ENCODE data around the gene TXNIP.

TXNIP gene

DNA sequence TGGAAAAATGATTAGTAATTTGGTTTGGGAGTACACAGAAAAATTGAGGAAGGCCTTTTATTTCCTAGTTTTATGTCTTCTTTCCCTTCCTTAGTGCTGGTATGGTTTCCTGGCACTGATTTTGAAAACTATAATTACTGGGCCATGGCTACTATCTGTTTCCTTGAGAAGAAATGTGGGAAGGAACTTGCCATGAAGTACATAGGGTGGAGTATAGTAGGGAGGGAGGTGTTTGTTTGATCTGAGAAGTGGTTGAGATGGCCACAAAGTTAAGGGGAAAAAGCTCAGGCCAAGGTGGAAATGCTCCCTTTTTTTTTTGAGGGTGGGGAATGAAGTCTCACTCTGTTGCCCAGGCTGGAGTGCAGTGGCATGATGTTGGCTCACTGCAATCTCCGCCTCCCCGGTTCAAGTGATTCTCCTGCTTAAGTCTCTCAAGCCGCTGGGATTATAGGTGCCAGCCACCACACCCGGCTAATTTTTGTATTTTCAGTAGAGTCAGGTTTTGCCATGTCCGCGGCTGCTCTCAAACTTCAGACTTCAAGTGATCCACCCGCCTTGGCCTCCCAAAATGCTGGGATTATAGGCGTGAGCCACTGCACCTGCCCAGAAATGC is 13.9 kb upstream of the TXNIP start:
- no peak for DNase-seq (ENCODE audit: low read depth)

DNA sequence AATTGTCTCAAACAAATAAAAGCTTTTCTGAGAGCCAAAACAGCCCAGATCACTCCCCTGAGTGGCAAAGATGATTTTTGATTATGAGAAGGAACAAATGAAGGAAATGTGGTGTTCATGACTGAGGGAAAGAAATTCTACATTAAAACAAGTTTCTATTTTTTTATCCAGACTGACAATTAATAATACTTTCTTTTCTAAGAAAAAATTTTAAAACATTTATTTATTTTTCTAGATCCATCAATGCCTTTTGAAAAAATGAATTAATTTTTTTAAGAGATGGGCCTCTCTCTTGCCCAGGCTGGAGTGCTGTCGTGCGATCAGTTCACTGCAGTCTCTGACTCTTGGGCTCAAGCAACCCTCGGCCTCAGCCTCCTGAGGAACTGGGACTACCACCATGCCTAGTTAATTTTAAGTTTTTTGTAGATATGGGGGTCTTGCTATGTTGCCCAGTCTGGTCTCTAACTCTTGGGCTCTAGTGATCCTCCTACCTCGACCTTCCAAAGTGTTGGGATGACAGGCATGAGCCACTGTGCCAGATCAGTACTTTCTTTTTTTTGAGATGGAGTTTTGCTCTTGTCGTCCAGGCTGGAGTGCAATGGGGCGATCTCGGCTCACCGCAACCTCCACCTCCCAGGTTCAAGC is 11.2 kb upstream of the TXNIP start:
- no peak for DNase-seq (ENCODE audit: low read depth)

DNA sequence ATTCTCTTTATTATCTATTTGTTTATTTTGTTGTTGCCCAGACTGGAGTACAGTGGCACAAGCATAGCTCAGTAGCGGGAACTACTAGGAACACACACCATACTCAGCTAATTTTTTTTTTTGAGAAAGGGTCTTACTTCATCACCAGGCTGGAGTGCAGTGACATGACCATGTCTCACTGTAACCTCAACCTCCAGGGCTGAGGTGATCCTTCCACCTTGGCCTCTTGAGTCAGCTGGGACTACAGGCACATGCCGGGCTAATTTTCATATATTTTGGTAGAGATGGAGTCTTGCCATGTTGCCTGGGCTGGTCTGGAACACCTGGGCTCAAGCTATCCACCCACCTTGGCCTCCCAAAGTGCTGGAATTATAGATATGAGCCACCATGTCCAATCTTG is 5.3 kb upstream of the TXNIP start:
- DNase-seq (ENCODE audit: low read depth): no peak

DNA sequence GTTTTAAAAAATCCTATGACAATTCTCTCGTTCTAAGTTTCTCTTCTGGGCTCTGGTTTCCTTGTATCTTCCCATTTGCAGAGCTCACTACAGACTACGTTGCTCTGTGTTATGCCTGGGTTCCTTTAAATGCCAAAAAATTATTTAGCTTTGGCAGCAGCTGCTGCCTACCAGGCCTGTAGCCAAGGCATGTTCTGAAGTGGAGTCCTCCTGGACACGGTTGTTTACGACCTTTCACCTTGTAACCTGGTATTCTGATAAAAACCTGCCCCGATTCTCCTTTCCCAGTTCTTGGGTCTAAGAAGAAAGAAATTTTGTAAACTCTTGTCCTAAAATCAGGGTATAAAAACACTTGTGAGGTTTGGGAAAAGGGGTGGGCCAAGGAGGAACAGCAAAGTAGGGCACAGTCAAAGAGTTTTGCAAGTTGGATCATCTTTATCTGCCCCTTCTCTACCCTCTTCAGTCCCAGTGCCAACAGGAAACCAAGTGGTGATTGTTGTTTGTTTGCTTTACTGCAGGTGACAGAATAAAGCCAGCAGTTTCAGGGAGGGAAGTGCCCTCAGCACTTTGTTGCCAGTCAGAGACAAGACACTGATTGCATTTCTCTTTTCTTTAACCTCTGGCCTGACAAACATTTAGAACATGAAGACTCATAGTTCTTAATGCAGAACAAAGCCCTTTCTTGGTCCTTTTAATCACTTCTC is 3.1 kb upstream of the TXNIP start:
- DNase-seq (ENCODE audit: low read depth): no peak

DNA sequence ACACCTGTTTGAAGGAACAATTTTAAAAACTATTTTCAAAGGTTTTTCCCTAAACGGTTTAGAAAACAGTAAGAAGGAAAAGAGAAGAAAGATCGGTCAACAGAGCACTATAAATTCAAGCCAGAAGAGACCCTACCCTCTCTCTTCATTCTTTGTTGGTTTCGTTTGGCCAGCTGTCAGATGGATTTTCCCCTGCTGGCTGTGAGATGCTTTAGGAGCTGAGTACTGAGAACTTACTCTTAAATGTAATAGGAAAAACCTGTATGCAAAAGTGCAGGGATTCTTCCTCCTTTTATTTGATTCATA is 1.3 kb upstream of the TXNIP start:
- no peak for DNase-seq (ENCODE audit: low read depth)

DNA sequence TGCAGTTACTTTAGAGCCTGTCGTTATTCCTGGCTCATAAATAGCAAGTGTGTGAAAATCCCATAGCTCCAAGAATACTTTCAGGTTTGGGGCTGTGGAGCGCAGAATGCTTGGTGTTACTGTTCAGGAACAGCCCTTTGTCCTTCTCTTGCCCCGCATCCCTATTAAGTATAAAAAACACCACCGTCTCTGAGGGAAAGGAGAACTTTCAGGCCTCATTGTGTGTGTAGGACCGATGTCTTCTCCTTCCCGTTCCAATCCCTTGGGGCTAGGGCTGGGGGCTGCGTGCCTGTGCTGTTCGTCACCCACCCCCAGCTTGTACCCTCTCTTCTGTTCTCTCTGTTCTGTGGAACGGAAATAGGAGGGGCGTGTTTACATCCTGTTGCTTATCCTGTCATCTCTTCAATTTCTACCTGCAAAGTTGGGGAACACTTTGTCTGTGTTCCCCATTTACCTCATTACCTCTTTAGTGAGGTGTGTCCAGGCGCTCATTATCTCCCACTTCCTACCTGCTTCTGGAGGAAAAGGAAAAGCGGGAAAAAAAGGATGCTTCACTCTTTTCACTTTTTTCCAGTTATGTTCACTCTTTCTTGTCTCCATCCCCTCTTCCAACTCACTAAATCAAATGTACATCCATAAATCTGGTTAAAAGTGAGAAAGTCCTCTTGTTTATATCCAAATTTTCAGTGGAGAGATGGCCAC is 788 bp upstream of the TXNIP start:
- DNase-seq (ENCODE audit: low read depth): peak; percentile 54

DNA sequence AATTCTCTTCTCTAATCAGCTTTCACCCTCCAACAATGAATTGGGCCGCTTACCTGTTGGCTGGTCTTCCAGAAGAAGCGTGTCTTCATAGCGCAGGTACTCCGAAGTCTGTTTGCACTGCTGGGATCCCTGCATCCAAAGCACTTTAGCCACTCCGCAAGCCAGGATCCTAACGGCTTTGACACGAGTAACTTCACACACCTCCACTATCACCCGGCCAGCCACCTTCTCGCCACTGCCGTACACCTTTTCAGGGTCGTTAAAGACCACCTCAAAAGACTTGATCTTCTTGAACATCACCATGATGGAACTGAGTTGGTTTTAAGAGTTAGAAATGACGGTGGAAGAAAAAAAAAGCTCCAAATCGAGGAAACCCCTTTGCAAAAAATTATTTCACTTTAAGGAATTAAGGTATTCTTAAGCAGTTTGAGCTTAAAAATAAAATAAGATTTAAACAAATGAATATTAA is 381 bp downstream of the TXNIP start:
- DNase-seq (ENCODE audit: low read depth): no peak

DNA sequence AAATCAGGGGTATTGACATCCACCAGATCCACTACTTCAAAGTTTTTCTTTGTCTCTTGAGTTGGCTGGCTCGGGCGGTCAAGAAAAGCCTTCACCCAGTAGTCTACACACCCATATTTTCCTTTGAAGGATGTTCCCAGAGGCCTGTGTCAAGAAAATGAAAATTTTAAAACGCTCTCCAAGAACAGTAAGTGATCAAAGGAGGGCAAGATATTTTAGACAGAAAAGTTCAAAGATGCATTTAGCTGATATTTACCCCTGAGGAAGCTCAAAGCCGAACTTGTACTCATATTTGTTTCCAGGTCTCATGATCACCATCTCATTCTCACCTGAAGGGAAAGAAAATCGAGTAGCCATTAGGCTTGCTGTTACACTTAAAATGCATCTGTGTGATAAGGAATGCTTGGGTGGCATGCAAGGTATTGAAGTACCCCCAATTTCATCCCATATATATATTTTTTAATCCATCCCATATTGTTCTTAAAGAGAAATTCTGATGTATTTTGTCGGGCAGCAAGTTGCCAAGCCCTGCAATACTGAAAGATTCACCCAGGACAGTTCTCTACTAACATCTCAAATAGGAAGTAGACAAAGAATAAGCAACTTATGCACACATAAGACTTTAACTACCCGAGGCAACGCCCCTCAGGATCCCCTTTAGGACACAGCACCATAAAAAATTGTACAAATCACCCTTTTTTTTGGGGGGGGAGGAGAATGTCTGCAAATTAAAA is 1.1 kb downstream of the TXNIP start:
- DNase-seq (ENCODE audit: low read depth): no peak

DNA sequence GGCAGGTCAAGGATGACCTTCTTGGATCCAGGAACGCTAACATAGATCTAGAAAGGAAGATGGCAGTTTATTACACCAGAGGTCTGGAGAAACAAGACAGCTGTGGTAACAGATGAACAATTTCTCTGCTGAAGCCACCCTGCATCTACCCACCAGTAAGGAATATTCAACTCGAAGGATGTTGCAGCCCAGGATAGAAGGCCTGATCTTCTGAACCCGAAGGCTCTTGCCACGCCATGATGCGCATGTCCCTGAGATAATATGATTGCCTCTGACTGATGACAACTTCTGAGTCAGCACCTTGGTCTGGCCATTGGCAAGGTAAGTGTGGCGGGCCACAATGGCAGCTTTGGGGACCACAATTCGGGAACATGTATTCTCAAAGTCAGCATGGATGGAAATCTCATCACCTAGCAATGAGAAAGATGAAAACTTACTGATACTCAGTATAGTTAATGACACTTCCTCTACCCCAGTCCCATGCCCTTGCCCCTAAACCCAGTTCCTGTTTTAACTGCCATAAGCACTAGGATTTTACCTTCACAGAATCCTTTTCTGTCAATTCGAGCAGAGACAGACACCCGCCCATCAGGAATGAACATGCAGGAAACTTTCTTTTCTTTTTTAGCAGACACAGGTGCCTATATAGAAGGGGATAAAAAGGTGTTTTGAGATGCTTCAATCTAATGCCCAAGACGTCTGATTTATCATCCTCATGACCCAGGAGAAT is 1.8 kb downstream of the TXNIP start:
- DNase-seq (ENCODE audit: low read depth): no peak

DNA sequence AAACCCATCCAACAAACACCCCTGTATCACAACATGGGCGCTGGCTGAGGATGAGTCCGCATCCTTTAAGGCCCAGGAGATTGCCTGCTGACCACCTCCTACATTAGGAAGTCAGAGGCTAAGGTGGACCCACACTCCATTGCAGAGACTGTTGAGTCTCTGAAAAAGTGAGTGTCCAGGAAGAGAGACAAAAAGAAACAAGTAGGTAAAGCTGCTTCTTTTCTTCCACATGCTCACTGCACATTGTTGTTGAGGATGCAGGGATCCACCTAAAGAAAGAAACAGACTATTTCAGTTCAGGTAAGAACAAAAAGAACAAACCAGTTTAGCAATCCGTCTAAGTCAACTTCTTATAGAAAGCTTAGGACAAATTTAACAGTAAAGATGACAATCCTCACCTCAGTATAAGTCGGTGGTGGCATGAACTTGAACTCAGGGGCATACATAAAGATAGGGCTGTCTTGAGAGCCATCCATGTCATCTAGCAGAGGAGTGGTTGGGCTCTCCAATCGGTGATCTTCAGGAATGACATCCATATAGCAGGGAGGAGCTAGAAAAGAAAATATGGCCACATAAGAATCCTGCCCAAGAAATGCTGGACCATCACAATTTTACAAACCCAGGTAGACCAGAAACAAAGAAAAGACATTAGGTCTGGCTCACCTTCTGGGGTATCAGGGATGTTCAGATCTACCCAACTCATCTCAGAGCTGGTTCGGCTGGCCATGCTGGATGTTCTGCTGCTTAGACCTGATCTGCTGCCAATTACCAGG is 2.6 kb downstream of the TXNIP start:
- no peak for DNase-seq (ENCODE audit: low read depth)

DNA sequence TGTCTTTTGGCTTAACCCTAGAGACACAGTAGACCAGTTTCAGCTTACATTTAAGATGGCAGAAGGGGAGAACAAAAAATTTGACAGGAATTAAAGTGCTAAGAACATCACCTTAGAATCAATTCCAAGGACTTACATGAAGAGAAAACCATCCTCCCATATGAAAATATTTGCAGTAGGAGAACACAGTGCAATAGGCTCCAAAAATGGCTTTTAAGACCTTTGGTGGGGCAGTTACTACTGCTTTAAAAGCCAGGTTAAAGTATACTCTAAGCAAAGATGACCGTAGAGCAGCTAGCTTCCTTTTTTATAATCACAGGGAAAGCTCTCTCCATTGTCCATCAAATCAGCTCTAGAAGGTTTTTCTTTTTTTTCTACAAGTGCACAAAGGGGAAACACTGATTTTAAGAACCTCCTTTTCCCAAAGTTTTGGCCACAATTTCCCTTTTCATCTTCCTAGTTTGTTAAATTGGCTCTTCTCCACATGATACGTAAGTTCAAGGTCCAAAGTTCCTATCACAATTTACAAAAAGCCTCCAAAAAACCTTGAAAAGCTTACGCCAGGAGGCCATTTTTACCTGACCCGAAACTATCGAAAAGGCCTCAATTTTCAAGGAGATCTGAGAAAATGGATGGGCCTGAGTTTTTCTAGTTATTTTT is 3.3 kb downstream of the TXNIP start:
- no peak for DNase-seq (ENCODE audit: low read depth)

DNA sequence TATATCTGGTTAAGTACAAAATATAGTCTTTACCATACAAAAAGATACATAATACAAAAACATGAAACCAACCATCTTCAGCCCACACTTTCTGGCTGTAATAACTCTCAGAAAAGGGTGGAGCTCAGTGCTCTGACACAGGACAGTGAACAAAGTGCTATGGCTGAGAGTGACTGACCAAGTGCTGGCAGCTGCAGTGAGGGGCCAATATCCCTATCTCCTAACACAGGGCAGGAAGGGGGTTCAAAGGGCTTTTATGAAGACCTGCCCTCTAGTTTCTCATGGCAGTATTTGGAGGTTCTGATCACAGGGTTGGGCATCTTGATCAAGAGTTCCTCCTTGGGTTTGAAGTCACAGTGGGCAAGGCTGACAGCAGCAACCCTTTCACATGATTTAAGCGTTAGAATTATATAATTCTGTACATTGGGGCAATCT is 3.9 kb downstream of the TXNIP start:
- no peak for DNase-seq (ENCODE audit: low read depth)

DNA sequence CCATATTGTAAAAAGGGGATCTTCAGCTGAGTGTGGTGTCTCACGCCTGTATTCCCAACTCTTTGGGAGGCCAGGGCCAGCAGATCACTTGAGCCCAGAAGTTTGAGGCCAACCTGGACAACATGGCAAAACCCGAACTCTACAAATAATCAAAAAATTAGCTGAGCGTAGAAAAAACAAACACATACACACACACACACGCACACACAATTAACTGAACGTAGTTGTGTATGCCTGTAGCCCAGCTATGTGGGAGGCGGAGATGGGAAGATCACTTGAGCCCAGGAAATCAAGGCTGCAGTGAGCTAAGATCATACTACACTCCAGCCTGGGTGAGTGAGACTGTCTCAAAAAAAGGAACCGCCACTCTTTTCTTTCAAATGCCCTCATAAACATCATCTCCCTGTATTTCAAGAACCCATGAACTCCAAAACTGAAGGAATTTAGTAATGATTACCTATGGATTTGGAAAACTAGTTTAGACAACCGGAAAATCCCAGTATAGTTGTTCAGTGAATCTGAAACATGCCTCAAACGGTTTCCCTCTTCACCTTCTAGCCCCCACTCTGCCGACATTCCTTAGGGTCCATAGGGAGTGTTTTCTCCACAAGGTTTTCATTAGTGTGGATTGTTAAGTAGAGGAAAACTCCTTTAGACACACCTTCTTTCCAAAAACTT is 4.5 kb downstream of the TXNIP start:
- no peak for DNase-seq (ENCODE audit: low read depth)

DNA sequence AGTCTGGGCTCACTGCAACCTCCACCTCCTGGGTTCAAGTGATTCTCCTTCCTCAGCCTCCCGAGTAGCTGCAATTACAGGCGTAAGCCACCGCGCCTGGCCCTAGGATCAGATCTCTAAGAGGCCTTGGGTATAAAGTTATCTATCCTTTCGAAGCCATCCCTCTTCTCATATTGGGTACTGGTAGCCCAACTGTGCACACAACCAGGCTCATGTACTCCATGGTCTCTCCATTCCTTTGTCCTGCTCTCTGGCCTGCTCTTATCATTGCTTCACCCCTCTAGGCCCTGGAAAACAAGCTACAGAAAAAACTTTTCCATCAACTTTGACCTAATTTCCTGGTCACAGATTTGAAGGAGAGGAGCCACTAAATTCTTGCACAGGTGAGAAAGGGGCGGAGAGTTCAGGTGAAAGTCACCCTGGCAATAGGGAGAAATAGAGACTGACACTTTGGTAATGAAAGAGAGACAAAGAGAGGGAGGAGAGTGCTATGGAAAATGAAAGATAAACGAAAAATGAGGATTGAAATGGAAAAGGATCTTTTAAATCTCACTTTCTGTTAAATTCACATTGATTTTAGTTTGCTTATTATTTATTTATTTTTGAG is 6.0 kb downstream of the TXNIP start:
- DNase-seq (ENCODE audit: low read depth): no peak

DNA sequence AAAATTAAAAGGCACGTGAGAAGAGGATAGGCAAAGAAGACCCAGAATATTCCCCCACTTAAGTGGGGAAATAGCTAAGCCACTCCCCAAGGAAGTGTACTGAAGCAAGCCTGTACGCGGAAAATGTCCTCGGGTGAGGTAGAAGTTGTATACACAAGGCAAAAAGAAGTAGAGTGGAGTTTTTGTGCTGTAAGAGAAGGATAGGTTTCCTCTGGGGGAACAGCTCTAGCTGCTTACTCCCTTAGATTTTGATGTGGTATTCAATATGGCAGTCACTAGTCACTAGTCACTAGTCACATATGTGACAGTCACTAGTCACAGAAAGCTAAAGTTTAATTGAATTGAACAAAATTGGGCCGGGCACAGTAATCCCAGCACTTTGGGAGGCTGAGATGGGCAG is 7.6 kb downstream of the TXNIP start:
- no peak for DNase-seq (ENCODE audit: low read depth)

DNA sequence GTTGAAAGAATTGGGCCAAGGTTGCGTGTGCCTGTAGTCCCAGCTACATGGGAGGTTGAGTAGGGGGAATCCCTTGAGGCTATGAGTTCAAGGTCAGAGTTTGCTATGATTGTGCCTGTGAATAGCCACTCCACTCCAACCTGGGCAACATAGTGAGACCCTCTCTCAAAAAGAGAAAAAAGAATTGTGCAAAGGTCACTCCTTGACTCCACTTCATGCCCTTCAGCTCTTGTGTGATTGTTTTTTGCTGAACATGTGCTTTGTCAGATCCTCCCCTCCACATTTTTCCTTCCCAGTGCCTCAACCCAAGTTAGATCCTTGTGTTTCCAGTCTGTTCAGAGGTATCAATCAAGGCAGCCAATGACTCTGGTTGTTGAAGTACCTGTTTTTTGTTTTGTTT is 8.5 kb downstream of the TXNIP start:
- DNase-seq (ENCODE audit: low read depth): no peak

DNA sequence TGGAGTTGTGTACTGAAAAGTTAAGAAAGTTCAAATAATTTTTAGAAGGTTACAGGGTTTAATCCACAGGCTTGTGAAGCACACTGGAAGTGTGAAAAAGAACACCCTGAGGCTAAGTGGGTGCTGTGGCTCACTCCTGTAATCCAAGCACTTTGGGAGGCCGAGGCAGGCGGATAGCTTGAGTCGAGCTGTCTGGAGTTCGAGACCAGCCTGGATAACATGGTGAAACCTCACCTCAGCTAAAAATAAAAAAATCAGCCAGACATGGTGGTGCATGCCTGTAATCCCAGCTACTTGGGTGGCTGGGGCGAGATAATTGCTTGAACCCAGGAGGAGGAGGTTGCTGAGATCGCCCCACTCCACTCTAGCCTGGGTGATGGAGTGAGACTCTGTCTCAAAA is 9.8 kb downstream of the TXNIP start:
- DNase-seq (ENCODE audit: low read depth): no peak

DNA sequence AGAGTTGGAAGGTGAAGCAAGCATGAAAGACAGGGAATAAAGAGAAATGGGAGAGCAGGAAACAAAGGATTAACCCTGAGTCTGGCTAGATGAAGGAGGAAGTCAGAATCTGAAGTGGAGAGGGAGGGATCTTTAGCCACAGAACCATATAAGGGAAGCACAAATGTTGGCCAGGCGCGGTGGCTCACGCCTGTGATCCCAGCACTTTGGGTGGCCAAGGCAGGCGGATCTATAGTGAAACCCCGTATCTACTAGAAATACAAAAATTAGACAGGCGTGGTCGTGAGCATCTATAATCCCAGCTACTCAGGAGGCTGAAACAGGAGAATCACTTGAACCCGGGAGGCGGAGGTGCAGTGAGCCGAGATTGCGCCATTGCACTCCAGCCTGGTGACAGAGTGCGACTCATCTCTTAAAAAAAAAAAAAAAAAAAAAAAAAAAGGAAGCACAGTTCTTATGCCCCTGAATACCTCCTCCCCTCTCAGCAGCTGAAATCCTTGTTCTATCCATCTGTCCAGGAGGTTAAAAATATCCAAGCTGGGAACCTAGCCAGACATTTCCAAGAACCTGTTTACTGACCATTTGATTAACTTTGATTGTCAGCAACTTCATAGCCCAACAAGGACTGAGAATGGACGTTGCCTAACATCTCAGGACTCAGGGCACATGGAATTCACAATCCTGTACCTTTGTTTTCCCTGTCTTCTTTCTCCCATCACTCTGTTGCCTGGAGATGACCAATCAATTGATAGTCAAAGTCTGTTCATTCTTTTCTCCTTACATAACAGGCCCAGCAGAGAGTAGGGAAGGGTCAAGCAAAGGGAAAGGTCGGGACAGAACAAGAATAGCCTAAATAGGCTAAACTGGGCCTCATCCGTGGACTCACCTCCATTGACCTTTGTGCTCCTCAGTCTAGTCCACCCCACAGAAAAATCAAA is 10.6 kb downstream of the TXNIP start:
- no peak for DNase-seq (ENCODE audit: low read depth)
